ENCODE results near the gene TIAM1.

DNA sequence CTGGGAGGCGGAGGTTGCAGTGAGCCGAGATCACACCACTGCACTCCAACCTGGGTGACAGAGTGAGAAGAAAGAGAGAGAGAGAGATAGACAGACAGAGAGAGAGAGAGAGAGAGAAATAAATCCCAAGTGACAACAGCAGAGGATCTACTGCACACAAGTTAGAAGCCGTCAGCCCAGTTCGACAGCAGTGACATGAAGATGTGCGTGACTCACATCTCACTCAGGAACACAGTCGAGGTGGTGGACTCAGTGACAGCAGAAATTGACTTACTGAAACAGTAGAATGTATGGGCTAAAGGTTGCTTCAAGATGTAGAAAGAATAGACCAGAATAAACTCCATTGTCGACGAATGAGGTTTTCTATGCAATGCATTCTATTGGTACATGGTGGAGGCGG, 228.8 kb downstream of the TIAM1 start:
- TF ChIP-seq, protein P1, sequence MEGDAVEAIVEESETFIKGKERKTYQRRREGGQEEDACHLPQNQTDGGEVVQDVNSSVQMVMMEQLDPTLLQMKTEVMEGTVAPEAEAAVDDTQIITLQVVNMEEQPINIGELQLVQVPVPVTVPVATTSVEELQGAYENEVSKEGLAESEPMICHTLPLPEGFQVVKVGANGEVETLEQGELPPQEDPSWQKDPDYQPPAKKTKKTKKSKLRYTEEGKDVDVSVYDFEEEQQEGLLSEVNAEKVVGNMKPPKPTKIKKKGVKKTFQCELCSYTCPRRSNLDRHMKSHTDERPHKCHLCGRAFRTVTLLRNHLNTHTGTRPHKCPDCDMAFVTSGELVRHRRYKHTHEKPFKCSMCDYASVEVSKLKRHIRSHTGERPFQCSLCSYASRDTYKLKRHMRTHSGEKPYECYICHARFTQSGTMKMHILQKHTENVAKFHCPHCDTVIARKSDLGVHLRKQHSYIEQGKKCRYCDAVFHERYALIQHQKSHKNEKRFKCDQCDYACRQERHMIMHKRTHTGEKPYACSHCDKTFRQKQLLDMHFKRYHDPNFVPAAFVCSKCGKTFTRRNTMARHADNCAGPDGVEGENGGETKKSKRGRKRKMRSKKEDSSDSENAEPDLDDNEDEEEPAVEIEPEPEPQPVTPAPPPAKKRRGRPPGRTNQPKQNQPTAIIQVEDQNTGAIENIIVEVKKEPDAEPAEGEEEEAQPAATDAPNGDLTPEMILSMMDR (IDR thresholded peaks at IDR 0.05): no peak
- TF ChIP-seq POLR2A (IDR thresholded peaks at IDR 0.05): no peak

Data from vagina (tissue), 2 donors.